ENCODE results near the gene TCP11L2.

TCP11L2 gene

DNA sequence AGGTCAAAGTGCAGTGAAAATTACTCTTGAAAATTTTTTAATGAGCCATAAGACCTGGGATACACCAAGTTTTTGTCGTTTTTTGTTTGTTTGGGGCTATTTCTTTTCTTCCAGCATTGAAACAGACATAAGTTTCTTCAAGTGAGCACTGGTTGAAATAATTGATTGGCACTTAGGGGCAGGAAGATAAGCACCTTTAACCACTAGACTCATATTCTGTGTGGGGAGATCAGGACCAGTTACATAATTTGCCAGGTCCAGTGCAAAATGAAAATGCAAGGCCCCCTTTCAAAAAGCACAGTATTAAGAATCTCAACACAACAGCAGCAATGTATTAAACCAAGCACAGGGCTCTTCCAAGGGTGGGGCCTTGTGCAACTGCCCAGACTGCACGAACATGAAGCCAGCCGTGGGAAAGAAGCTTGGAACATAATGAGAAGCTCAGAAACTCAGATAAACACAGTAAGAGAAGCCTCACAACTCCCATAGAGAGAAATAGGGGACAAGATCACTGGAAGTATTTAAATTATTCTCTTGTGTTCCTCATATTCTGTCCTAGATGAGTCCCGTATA is 3.2 kb upstream of the TCP11L2 start:
- TF ChIP-seq, protein P1, sequence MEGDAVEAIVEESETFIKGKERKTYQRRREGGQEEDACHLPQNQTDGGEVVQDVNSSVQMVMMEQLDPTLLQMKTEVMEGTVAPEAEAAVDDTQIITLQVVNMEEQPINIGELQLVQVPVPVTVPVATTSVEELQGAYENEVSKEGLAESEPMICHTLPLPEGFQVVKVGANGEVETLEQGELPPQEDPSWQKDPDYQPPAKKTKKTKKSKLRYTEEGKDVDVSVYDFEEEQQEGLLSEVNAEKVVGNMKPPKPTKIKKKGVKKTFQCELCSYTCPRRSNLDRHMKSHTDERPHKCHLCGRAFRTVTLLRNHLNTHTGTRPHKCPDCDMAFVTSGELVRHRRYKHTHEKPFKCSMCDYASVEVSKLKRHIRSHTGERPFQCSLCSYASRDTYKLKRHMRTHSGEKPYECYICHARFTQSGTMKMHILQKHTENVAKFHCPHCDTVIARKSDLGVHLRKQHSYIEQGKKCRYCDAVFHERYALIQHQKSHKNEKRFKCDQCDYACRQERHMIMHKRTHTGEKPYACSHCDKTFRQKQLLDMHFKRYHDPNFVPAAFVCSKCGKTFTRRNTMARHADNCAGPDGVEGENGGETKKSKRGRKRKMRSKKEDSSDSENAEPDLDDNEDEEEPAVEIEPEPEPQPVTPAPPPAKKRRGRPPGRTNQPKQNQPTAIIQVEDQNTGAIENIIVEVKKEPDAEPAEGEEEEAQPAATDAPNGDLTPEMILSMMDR (IDR thresholded peaks at IDR 0.05; ENCODE audit: borderline replicate concordance, extremely low read depth, low read length, poor library complexity, severe bottlenecking): no peak
- no peak for TF ChIP-seq EZH2 (IDR thresholded peaks at IDR 0.05; ENCODE audit: borderline replicate concordance, low read depth, low read length, severe bottlenecking)
- Histone ChIP-seq H3K79me2 (ENCODE audit: insufficient read depth, low read length) (no peaks in the 10 kb centered on the region), H2AFZ (ENCODE audit: low read depth, low read length) (no peak overlapping the region), H3K9me3 (ENCODE audit: insufficient read depth, low read length, severe bottlenecking) (no peaks in the 10 kb centered on the region), H3K4me2 (ENCODE audit: insufficient read depth, low read length) (no peak overlapping the region), H3K27ac (ENCODE audit: low read length) (no peak overlapping the region), H3K4me1 (ENCODE audit: insufficient read depth, low read length) (peaks cover 23% of the 10 kb centered on the region), H4K20me1 (ENCODE audit: insufficient read depth, low read length) (no peaks in the 10 kb centered on the region), H3K9ac (ENCODE audit: low read depth, low read length) (no peak overlapping the region), H3K27me3 (ENCODE audit: insufficient read depth, low read length, poor library complexity) (peaks cover 8% of the 10 kb centered on the region), H3K4me3 (ENCODE audit: low read depth in 1 of 2, low read length in 2 of 2) (no peak overlapping the region), H3K36me3 (ENCODE audit: insufficient read depth, low read length) (no peaks in the 10 kb centered on the region; the same call in 1 of the 2 replicates)
- ATAC-seq (ENCODE audit: insufficient read depth, low read depth): no peak
- no peak for DNase-seq

DNA sequence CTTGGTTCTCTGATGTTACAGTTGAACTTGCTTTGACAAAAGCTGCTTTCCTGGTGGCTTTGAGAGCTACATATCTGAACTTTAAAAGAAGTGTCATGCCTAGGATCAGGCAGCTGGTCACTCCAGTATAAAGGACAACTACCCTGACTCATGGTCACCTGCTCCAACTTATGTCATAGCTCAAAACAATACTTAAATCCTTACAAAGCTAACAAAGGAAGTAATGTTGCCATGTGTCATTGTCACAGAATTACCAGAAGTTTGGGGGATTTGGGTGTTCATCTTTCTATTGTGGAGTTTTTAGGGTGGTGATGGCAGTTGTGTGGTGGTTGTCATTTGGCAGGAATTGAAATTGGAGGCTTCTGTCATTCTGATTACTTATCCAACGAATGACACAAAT is 1.8 kb upstream of the TCP11L2 start:
- Histone ChIP-seq H3K4me3 (ENCODE audit: low read depth in 1 of 2, low read length in 2 of 2) (no peak overlapping the region), H3K9ac (ENCODE audit: low read depth, low read length) (no peak overlapping the region), H3K27me3 (ENCODE audit: insufficient read depth, low read length, poor library complexity) (no peaks in the 10 kb centered on the region), H3K27ac (ENCODE audit: low read length) (no peak overlapping the region), H3K4me1 (ENCODE audit: insufficient read depth, low read length) (peaks cover 23% of the 10 kb centered on the region), H3K4me2 (ENCODE audit: insufficient read depth, low read length) (no peak overlapping the region), H3K79me2 (ENCODE audit: insufficient read depth, low read length) (no peaks in the 10 kb centered on the region), H3K36me3 (ENCODE audit: insufficient read depth, low read length) (no peaks in the 10 kb centered on the region; the same call in 1 of the 2 replicates), H2AFZ (ENCODE audit: low read depth, low read length) (no peak overlapping the region), H4K20me1 (ENCODE audit: insufficient read depth, low read length) (no peaks in the 10 kb centered on the region), H3K9me3 (ENCODE audit: insufficient read depth, low read length, severe bottlenecking) (no peaks in the 10 kb centered on the region)
- DNase-seq: no peak
- no peak for TF ChIP-seq EZH2 (IDR thresholded peaks at IDR 0.05; ENCODE audit: borderline replicate concordance, low read depth, low read length, severe bottlenecking)
- TF ChIP-seq, protein P1 (IDR thresholded peaks at IDR 0.05; ENCODE audit: borderline replicate concordance, extremely low read depth, low read length, poor library complexity, severe bottlenecking): no peak
- ATAC-seq (ENCODE audit: insufficient read depth, low read depth): no peak

DNA sequence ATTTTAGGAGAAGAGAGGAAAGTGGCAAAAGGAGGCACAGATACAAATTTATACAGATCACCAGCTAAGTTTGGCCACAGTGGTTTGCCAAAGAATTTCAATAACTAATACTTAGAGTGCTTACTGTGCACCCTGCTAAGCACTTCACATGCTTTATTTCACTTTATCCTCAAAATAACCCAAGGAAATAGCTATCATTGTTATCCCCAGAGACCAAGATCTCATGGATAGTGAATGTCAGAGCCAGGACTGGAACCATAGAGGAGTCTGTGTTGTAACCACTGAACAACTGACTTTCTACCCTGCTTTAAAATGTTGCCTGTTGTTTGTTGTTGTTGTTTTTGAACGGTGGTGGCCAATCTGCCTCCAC is 1.3 kb upstream of the TCP11L2 start:
- Histone ChIP-seq H3K9me3 (ENCODE audit: insufficient read depth, low read length, severe bottlenecking) (no peaks in the 10 kb centered on the region), H3K36me3 (ENCODE audit: insufficient read depth, low read length) (no peaks in the 10 kb centered on the region; the same call in 1 of the 2 replicates), H3K4me2 (ENCODE audit: insufficient read depth, low read length) (peak overlapping the region; percentile 99; the same call in 1 of the 2 replicates), H3K27ac (ENCODE audit: low read length) (no peak overlapping the region), H2AFZ (ENCODE audit: low read depth, low read length) (peak overlapping the region; percentile 96), H3K9ac (ENCODE audit: low read depth, low read length) (no peak overlapping the region), H3K4me3 (ENCODE audit: low read depth in 1 of 2, low read length in 2 of 2) (no peak overlapping the region), H3K27me3 (ENCODE audit: insufficient read depth, low read length, poor library complexity) (no peaks in the 10 kb centered on the region), H3K4me1 (ENCODE audit: insufficient read depth, low read length) (peaks cover 23% of the 10 kb centered on the region), H3K79me2 (ENCODE audit: insufficient read depth, low read length) (no peaks in the 10 kb centered on the region), H4K20me1 (ENCODE audit: insufficient read depth, low read length) (no peaks in the 10 kb centered on the region)
- DNase-seq (no peak), ATAC-seq (ENCODE audit: insufficient read depth, low read depth) (no peak)
- no peak for TF ChIP-seq EZH2 (IDR thresholded peaks at IDR 0.05; ENCODE audit: borderline replicate concordance, low read depth, low read length, severe bottlenecking)
- TF ChIP-seq, protein P1 (IDR thresholded peaks at IDR 0.05; ENCODE audit: borderline replicate concordance, extremely low read depth, low read length, poor library complexity, severe bottlenecking): no peak
